SW 1271 (cell line): ENCODE data around the gene PLA1A.
A peak's percentile ranks its signal among the peaks of the same experiment; 100 is the strongest.
"Not testable (repeated sequence)": the region's sequence is repeated elsewhere in the genome, so short reads cannot be mapped to it uniquely, and the experiment has no call there.

Experiments used
- DNase-seq, 2 experiments: peaks; one replicate each; lab custom pipeline; 2025; lab: John Stamatoyannopoulos, UW

Gene PLA1A, protein sequence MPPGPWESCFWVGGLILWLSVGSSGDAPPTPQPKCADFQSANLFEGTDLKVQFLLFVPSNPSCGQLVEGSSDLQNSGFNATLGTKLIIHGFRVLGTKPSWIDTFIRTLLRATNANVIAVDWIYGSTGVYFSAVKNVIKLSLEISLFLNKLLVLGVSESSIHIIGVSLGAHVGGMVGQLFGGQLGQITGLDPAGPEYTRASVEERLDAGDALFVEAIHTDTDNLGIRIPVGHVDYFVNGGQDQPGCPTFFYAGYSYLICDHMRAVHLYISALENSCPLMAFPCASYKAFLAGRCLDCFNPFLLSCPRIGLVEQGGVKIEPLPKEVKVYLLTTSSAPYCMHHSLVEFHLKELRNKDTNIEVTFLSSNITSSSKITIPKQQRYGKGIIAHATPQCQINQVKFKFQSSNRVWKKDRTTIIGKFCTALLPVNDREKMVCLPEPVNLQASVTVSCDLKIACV

DNA sequence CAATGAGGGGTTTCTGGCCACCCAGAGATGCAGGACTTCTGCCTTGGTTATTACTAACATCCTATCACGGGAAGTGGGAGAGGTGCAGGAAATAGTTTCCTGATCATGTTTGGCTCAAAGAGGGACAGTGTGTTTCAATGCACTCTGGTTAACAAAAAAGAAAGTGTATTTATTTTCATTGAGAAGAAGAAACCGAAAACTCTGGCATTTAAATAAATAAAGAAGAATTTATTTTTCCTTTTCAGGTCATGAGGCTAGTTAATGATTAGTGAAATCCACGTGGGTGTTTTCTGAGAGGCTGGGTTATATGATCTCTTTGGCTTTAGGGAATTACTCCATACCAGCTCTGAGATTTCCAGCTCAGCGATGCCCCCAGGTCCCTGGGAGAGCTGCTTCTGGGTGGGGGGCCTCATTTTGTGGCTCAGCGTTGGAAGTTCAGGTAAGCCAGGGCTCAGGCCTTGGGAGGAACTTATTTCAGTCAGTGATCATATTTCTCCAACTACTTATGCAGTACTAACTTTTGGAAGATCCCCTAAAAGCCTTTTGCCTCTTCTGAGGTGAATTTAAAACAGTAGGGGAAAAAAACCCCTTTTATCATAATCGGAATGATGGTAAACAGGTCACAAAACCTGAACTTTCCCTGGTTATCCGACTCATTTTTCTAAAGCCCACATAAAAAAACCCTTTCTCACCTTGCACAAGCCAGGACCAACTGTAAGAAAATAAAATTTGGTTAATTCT lies at the start of gene PLA1A:
PLA1A (plus strand) TSS at position 338 of the 741 bp plus-strand sequence; CDS start at position 367, 29 bp downstream.
- DNase-seq: no peak

DNA sequence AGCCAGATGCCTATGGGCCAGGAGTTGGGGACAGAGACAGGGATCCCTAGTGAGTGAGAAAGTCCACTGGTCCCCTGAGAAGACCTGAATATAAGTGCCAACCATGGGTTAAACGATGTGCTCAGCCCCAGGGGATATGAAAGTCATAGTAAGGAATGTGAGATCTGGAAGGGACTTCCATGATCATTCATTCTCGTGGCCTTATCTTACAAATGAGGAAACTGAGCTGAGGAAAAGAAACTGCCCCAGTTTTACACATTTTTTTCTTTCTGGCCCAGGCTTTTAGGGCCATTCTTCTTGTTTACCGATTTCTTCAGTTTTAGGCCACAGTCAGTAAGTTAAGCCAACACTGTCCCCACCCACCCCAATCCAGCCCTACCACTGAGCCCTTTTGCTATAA lies 49.3 kb upstream of the PLA1A start:
- no peak for DNase-seq

DNA sequence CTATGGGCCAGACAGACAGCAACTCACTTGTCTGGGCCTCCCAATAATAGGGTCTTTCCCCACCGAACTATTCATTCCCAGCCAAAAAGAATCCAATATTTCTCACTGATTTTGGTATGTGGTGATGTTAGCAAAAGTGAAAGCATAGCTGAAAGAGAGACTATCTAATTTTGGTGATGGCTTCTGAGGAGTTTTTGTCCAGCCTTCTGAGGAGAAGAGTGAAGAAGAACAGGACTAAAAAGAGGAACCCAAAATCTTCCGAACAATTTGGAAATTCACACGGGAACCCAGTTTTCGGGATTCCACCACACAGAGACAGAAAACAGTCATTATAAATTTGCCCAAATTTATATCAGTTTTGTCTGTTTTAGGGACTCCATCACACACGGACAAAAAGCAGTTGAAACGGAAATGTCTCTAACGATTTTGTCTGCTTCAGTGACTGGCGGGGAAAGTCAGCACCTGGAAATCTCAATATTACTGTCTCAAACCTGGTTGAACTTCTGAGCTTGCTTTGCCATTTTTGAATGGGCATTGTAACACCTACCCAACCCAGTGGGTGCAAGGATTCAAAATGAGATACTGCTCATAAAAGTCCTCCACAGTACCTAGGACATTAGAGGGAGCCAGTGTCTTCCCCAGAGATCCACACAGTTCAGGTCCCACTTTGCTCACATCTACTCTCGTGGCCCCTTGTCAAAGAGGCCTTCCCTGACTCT lies 47.3 kb upstream of the PLA1A start:
- no peak for DNase-seq

DNA sequence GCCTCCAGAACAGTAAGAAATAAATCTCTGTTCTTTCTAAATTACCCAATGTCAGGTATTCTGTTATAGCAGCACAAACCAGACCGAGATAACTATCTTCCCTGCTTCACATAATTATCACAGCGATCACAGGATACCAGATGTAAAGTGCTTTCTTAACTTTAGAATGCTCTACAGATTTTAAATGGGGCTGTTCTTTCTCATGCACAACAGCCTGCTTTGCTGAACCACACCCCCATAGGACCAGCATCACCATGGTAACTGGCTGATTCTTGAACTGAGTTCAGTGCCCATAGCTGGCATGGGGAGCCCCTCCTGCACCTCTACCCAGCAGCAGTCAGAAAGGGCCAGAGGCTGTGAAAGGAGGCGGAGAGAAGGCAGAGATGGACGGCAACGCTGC lies 46.1 kb upstream of the PLA1A start:
- no peak for DNase-seq

DNA sequence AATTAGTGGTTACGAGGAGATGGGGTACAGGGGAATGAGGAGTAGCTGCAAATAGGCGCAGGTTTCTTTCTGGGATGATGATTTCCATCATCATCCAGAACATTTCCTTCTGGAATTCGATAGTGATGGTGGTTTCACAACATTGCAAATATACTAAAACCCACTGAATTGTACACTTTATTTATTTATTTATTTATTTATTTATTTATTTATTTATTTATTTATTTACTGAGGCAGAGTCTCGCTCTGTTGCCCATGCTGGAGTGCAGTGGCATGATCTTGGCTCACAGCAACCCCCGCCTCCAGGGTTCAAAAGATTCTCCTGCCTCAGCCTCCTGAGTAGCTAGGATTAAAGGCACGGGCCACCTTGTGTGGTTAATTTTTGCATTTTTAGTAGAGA lies 44.8 kb upstream of the PLA1A start:
- DNase-seq: not testable (repeated sequence)

DNA sequence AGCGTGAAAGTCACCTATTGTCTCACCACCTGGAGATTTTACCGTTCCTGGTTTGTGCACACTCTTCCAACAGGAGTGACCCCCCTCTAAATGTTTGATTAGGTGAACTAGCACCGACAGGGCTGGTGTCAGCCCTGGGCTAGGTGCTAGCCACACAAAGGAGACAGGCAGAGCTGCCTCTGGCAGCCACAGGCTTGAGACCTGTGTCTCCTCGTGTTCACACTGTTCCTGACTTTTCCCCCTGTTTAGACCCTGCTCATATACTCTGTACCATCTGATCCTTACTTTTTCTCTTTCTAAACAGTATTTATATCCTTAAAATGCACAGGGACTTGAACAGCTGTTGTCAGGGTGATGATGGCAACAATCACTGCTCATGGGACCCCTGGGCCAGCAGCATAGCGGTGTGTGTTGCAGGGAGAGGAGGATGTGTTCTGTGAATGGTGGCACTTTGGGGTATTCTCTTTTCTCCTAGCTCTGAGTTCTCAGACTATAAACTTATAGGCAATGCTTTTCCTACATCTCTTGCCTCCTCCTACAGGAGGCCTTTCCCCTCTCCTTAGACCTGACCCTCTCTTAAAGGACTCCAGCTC lies 43.8 kb upstream of the PLA1A start:
- no peak for DNase-seq

DNA sequence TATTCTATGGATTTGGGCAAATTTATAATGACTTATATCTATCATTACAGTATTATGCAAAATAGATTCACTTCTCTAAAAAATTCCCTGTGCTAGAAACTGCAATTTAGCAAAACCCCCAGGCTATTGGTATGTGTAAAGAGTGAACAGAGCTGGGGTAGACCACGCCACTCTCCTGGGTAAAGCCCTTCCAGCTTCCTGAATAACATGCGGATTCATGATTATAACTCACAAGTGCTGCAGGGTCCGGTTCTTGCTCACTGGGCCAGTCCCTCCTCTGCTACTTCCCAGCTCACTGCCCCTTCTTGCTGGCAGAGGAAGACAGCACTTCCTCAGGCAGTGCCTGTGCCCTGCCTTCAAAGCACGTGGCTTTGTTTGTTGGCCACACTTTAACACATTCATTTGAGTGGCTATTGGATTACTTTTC lies 42.4 kb upstream of the PLA1A start:
- DNase-seq: no peak

DNA sequence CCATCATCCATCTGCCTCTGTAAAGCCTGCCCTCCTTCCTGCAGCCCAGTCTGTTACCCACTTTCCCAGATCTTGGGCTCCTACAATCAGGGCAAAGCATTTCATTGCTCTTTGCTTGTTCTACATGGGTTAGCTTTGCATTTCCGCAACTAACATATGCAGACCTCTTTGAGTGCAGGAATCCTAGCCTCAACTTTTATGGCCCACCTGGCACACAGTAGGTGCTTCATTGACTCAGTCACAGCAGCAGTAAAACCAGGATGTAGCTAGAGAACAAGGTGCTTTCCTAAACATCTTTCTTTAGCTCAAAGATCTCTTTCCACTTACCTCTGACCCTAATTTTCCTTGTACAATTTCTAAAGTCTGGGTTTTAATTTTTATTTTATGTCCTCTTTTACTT lies 41.8 kb upstream of the PLA1A start:
- DNase-seq: no peak

DNA sequence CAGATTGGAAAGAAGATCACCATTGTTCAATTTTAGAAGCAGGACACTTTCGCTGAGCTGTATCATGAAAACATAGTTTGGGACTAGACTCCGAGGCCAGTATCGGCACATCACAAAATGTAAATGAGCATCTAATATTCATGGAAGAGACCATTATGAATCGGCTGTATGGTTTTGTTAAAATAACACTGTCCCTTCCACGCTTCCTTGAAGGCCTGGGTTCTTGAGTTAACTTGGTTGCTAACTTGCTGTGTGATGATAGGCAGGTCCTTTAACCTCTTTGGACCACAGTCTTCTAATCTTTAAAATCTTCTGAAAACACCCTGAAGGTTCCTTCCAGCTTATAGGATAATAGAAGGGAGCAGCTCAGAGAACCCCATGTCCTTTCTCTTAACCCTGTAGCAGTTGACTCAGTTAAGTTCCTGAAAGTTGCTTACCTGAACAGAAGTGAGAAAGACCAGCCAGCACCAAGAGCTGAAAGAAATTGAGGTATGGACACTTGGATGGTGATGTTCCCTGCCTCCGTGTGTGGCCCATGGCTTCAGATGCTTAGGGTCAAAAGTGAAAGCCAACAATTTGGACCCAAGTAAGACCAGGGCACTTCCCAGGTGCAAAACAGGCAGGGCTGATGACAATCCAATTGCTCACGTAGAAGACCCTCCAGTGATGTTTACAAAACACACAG lies 40.4 kb upstream of the PLA1A start:
- DNase-seq: no peak

DNA sequence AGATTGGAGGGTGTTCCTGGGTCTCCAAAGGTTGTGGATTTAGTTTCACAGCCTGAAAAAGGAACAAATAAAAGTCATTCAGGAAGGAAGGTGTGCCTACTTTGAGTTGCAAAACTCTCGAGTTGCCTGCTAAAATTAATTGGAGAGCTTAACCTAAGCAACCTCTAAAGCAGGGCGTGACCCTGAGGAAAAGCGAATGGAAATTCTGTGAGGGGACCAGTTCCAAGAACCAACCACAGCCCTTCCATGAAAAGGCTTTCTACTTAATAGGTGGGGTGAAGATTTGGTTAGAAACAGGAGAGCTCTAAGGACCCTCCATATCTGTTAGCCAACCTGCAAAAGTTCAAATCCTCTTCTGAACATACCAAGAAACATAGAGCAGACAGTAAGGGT lies 39.8 kb upstream of the PLA1A start:
- no peak for DNase-seq

DNA sequence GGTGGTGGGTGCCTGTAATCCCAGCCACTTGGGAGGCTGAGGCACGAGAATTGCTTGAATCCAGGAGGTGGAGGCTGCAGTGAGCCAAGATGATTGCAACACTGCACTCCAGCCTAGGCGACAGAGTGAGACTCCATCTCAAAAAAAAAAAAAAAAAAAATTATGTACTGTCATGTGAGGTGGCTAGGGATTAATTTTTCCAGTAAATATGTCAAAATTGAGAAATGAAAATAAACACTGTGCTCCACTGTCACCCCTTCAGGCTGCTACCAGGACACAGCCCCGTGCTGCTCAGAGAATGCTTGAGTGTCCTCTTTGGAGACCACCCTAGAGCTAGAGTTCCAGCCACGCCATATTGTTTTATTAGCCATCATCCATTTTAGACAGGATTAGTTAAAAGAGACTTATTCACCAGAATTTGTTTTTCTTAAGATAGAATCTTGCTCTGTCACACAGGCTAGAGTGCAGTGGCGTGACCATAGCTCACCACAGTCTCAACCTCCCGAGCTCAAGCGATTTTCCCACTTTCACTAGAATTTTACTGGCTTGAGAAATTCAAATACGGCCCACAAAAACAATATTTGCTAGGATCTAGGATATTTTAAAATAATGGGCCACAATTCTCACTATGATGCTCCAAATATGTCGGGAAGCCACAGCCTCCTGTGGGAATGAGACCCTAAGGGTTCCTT lies 38.9 kb upstream of the PLA1A start:
- no peak for DNase-seq

DNA sequence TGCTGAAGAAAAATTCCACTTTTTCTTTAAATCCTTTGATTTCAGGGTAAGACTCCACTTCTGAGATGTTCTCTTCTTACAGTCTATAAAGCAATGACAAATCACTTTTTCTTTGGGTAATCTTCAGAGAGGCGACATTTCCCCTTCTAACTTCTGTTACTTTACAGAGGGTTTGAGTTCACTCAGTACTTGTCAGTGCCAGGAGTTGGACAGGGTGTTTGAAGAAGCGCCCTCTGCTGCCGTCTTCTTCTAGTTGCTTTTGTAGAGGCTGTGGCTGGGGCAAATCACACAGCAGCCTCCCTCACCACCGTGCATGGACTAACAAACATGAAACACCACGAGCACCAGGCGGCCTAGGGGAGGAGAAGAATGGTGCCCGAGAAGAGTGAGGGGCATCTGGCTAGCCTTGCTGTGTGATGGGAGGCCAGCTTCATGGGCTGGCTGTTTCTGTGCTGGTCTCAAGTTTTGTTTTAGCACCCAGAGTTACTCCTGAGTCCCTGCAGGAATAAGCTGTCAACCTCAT lies 38.2 kb upstream of the PLA1A start, which contains the start of gene CD80:
CD80 (minus strand) TSS at position 174 of the 523 bp plus-strand sequence. CDS start 1,886 bp downstream, outside the sequence.
- DNase-seq: peak in 1 of 2 experiments; percentile 12

DNA sequence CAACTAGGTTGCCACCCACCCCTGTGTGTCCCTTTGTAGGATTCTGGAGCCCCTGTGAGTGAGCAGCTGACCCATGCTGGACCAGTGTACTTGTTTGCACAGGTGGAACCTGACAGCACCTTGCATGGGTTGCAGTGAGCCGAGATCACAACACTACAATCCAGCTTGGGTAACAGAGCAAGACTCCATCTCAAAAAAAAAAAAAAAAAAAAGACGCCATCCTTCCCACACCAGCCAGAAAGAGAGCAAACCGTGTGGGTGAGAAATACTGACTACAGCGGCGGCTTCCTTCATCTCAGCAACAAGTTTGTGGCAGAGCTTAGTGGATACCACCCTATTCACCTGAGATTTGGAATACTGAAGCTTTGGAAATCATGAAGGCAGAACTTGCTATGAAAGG lies 37.5 kb upstream of the PLA1A start:
- DNase-seq: no peak

DNA sequence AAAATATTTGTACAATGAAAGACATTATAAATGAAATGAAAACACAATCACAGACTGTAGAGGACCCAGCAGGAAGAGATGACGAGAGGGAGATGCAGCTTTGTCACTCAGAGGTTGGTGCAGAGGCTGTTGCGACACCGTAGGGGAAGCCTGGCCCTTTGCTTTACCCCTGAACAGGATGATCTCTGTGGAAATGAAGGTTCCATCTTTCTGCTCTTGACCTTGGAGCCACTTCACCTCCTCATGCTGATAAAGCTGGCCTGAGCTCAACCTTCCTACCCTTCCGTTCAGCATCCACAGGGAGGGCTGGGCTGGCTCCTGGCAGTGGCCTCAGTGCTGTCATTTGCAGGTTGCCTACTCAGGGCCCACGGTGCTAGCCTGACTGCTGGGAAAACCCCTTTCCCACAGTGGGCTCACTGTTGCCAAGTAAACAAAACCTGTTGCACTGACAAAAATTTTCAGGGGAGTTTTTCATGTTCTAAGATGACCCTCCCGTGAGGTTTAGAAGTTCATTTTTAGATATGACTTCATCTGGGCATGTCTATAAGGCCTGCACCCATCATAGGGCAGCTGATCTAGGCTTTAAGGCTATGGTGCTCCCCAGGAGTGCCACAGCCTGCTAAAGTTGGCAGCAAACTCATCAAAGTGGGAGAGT lies 35.3 kb upstream of the PLA1A start:
- no peak for DNase-seq

DNA sequence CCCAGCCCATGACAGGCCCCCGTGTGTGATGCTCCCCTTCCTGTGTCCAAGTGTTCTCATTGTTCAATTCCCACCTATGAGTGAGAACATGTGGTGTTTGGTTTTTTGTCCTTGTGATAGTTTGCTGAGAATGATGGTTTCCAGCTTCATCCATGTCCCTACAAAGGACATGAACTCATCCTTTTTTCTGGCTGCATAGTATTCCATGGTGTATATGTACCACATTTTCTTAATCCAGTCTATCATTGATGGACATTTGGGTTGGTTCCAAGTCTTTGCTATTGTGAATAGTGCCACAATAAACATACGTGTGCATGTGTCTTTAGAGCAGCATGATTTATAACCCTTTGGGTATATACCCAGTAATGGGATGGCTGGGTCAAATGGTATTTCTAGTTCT lies 34.4 kb upstream of the PLA1A start:
- not testable (repeated sequence) for DNase-seq

DNA sequence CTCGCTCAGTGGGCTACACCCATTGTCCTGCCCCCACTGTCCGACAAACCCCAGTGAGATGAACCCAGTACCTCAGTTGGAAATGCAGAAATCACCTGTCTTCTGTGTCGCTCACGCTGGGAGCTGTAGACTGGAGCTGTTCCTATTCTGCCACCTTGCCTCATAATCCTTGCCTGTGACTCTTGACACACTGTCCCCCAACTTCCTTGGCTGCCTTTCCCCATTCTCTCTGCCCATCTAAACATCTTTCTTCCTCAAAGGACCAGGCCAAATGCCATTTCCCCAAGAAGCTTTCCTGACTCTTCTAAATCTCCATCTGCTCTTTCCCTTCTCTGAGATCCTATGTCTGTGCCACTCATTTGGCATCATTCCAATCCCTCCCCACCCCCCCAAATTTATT lies 28.5 kb upstream of the PLA1A start:
- DNase-seq: no peak

DNA sequence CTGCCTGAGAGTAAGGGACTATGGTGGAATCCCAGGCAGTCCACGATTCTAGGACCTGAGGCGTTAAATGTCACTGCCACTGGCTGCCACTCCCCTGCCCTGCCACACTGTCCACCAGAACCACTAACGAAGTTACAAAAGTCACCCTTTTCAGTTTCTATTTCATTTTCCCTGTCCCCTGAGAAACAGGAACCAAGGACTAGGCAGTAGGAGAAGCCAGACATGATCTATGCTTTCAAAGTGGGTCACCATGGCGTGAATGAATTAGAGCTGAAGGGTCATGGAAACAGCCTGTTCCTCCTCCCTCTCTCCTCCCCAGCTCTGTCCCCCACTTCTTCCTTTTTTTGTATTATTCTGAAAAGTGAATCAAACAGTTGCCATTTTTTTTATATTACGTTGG lies 27.5 kb upstream of the PLA1A start:
- DNase-seq: no peak

DNA sequence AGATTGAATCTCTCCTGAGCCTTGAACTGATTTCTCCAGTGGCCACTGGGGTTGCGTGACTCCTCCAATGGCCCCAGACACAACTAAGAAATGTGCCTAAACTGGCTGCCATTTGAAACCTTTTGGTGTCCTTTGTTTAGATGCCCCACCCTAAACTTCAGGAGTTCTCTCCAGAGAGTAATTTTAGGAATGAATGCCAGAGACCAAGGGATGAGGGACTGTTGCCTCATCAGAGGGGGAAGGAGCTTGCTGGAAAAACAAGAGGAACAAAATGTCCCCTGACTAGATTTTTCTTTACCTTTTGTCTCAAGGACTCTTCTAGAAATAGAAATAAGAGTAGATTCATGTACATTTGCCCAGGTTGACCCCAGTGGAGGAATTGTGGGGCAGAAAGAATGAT lies 26.5 kb upstream of the PLA1A start:
- no peak for DNase-seq

DNA sequence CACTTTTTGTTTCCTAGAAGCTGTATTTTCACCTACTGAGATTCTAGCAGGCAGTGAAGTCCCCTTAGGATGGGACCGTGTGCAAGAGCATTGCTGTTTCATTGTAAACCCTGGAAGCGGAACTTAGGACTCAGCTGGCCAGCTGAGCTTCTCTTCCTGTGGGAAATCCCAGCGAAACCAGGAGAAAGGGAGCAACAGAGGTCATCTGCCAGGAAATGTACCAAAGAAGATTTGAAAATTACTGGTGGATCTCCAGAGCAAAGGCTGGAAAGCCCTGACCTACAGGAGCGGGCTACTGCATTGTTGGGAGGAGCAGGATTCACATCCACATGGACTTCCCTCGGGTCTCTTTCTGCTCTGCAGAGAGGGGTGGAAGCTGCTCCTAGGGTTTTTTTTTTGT lies 26.0 kb upstream of the PLA1A start:
- no peak for DNase-seq

DNA sequence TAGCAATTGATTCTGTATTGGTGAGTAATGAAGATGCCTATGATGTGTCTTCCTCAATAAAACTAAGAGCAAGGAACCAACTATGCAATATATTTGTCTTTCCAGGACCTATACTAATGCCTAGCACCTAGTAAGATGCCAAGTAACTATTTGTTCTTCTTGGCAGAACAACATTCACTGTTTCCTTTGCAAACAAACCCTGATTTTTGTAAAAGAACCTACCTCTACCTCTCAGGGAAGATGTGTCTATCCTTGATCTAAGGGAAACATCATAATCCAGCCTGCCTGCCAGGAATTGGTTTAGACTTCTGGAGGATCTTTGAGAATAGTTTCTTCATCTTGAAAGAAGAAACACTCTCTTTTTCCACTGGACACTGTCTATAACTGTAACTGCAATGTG lies 22.2 kb upstream of the PLA1A start:
- DNase-seq: no peak
